ENCODE data around the gene IL17D.

DNA sequence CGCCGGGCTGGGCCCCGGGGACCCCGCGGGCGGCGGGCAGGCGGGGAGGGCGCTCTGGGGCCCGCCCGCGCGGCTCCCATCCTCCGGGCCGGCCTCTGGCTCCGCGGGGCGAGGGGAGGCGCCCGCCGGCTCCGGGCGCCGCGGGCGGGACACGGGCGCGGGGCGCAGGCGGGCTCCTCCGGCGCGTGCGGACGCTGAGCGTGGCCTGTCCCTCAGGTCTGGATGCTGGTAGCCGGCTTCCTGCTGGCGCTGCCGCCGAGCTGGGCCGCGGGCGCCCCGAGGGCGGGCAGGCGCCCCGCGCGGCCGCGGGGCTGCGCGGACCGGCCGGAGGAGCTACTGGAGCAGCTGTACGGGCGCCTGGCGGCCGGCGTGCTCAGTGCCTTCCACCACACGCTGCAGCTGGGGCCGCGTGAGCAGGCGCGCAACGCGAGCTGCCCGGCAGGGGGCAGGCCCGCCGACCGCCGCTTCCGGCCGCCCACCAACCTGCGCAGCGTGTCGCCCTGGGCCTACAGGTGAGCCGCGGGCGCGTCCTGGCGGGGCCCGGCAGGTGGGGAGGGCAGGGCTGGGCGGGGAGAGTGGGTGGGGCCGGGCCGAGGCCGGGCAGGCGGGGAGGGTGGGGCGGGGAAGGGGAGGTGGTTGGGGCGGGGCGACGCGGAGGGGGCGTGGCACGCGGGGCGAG, 420 bp downstream of the IL17D start:
- TF ChIP-seq EZH2phosphoT487 (IDR thresholded peaks at IDR 0.05; ENCODE audit: unreplicated experiment) (no peak), ZNF114 (CRISPR knock-in tag; IDR thresholded peaks at IDR 0.05) (no peak), EZH2 (IDR thresholded peaks at IDR 0.05; ENCODE audit: low read depth, unreplicated experiment) (no peak), CREB1 (CRISPR knock-in tag; IDR thresholded peaks at IDR 0.05; ENCODE audit: low read depth) (no peak; the same call in 1 of the 2 replicates), REST (IDR thresholded peaks at IDR 0.05; ENCODE audit: unreplicated experiment) (no peak), POLR2AphosphoS5 (IDR thresholded peaks at IDR 0.05; ENCODE audit: low read depth) (peak; percentile 57), NANOG (IDR thresholded peaks at IDR 0.05; ENCODE audit: borderline replicate concordance) (no peak), ETS1 (IDR thresholded peaks at IDR 0.05) (no peak), JUNB (IDR thresholded peaks at IDR 0.05; ENCODE audit: unreplicated experiment) (no peak)
- TF ChIP-seq, protein P1, sequence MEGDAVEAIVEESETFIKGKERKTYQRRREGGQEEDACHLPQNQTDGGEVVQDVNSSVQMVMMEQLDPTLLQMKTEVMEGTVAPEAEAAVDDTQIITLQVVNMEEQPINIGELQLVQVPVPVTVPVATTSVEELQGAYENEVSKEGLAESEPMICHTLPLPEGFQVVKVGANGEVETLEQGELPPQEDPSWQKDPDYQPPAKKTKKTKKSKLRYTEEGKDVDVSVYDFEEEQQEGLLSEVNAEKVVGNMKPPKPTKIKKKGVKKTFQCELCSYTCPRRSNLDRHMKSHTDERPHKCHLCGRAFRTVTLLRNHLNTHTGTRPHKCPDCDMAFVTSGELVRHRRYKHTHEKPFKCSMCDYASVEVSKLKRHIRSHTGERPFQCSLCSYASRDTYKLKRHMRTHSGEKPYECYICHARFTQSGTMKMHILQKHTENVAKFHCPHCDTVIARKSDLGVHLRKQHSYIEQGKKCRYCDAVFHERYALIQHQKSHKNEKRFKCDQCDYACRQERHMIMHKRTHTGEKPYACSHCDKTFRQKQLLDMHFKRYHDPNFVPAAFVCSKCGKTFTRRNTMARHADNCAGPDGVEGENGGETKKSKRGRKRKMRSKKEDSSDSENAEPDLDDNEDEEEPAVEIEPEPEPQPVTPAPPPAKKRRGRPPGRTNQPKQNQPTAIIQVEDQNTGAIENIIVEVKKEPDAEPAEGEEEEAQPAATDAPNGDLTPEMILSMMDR (conservative IDR thresholded peaks at IDR 0.05; ENCODE audit: low read depth in 2 of 2), result peak in 1 of 2 experiments; percentile 43; a peak in 2 of 4 replicates

Measured in GM23338 (cell line).